Skeletal muscle tissue (tissue), 4 donors: ENCODE measurements around the gene LILRB5. TPM values are rescaled to one million over a fixed set of nuclear protein-coding genes. Genes with fewer than 3 reads are reported as not detected.
"Not testable (repeated sequence)": the region's sequence is repeated elsewhere in the genome, so short reads cannot be mapped to it uniquely, and the experiment has no call there.

Source experiments
- H3K27ac ChIP-seq: one replicate; pipeline ENCODE4 v1.7.0; 2013; ENCODE audit warnings: mild to moderate bottlenecking, low read depth, low read length, inconsistent platforms
- H3K27me3 ChIP-seq, 3 donors: one replicate each; pipeline ENCODE4 v1.7.0; 2013; ENCODE audit warnings: low read length in 3 of 3; ENCODE audit not compliant: control insufficient read depth in 3 of 3, insufficient read depth in 3 of 3
- H3K36me3 ChIP-seq, 3 donors: one replicate each; pipeline ENCODE4 v1.7.0; 2013; ENCODE audit warnings: low read length in 3 of 3; ENCODE audit not compliant: control insufficient read depth in 3 of 3, insufficient read depth in 3 of 3
- H3K4me1 ChIP-seq, 3 donors: one replicate each; pipeline ENCODE4 v1.7.0; 2013; ENCODE audit warnings: low read length in 3 of 3, mild to moderate bottlenecking in 3 of 3; ENCODE audit not compliant: control insufficient read depth in 3 of 3, insufficient read depth in 3 of 3
- H3K4me3 ChIP-seq, 3 donors: one replicate each; pipeline ENCODE4 v1.7.0; 2013; ENCODE audit warnings: low read length in 3 of 3
- H3K9ac ChIP-seq, 3 donors: one replicate each; pipeline ENCODE4 v1.7.0; 2013; ENCODE audit warnings: low read length in 3 of 3, mild to moderate bottlenecking in 3 of 3, moderate library complexity in 2 of 3, low read depth in 1 of 3
- H3K9me3 ChIP-seq, 3 donors: one replicate each; pipeline ENCODE4 v1.7.0; 2013; ENCODE audit warnings: low read length in 3 of 3; ENCODE audit not compliant: control insufficient read depth in 3 of 3
- total RNA-seq: library from RNA; depleted of rRNA; stranded (reverse); fragments of >200 nt; gene quantifications from one replicate; pipeline ENCODE4 v1.2.3, GENCODE V29; 2014
- donor health status: Osteomylitis.

The LILRB5 gene
- total RNA-seq, 1 donor from 2014 or later: 2.6 TPM

DNA sequence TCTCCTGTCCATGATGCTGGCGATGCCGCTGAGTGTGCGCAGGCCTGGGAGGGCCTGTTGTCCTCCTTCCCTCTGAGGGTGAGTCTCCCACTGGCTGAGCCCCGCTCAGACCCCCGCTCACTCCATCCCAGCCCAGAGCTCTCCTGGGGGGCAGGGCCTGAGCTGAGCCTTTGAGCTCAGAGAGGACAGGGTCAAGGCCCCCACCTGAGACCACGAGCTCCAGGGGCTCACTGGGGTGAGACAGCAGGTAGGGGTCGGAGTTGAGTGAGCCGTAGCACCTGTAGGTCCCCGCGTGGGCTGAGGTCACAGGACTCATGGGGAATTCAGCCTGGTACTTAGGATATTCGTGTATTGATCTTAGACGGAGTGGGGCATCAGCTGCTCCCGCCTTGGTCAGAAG is 21.0 kb upstream of the LILRB5 start:
- H3K27ac ChIP-seq, H3K9me3 ChIP-seq, H3K9ac ChIP-seq, H3K36me3 ChIP-seq, H3K4me1 ChIP-seq, H3K4me3 ChIP-seq: not testable (repeated sequence)
- peaks cover 6 to 28% (median 19%) of the 10 kb centered on the region in 3 donors for H3K27me3 ChIP-seq

DNA sequence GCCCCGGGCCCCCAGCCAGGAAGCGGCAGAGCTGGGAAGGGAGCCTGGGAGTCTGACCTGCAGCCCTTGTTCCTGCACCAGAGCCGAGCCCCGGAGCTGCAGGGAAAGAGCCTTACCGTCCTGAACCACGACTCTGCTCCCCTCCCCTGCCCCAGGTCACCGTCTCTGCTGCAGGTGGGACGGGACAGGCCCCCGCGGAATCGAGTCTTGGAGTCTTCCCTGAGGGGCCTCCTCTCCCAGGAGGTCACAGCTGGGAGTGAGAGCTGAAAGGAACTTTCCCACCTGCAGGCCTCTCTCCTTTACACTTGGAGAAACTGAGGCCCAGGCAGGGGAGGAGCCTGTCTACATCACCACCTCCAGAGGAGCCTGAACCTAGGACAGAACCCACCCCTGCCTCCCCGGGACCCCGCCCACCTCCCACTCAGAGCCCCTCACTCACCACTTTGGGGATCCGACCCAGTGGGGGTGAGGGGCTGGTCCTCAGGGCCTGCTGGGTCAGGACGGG is 20.1 kb upstream of the LILRB5 start:
- H3K4me3 ChIP-seq, H3K9ac ChIP-seq, H3K36me3 ChIP-seq, H3K27ac ChIP-seq, H3K9me3 ChIP-seq, H3K4me1 ChIP-seq: not testable (repeated sequence)
- H3K27me3 ChIP-seq: peaks cover 6 to 20% (median 10%) of the 10 kb centered on the region in 3 donors

DNA sequence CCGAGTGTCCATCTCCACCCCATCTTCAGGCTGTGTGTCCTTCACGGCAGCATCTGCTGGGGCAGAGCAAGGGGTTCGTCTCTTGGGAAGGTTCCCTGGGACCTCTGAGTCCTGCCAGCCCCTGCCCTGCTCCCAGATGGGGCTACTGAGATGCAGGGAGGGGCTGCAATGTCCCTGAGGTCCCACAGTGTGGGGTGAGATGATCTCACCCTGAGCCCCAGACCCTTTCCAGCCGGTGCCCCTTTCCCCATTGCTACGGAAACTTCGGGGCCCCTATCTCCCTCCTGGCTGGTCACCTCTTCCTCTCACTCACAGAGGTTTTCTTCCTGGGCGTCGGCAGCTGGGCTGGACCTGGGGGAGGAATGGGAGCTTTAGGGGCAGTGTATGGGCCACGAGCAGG is 18.9 kb upstream of the LILRB5 start:
- no peak overlapping the region for H3K9ac ChIP-seq
- peaks cover 6 to 10% (median 9%) of the 10 kb centered on the region in 3 donors for H3K27me3 ChIP-seq
- H3K4me3 ChIP-seq: no peak overlapping the region
- H3K4me1 ChIP-seq: no peaks in the 10 kb centered on the region
- H3K9me3 ChIP-seq: no peaks in the 10 kb centered on the region
- H3K36me3 ChIP-seq: no peaks in the 10 kb centered on the region
- no peak overlapping the region for H3K27ac ChIP-seq

DNA sequence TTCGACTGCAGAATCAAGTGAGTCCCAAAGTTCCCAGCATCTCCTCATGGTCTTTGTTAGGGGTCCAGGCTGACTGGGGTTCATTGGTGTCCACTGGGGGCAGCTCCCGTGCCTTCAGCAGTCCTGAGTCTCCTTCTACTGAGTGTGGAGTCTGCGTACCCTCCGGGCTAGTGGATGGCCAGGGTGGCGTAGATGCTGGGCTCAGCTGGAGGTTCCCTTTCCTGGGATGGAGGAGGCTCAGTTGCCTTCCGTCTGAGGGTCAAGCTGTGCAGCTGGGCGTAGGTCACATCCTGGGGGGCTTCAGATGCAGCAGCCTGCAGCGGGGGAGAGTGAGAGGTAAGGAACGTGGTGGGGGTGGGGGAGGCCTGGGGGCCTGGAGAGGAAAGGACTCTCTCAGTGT is 17.4 kb upstream of the LILRB5 start:
- not testable (repeated sequence) for H3K9ac ChIP-seq, H3K36me3 ChIP-seq, H3K4me1 ChIP-seq, H3K9me3 ChIP-seq, H3K27ac ChIP-seq, H3K4me3 ChIP-seq
- peaks cover 1 to 12% (median 1%) of the 10 kb centered on the region in 3 donors for H3K27me3 ChIP-seq

DNA sequence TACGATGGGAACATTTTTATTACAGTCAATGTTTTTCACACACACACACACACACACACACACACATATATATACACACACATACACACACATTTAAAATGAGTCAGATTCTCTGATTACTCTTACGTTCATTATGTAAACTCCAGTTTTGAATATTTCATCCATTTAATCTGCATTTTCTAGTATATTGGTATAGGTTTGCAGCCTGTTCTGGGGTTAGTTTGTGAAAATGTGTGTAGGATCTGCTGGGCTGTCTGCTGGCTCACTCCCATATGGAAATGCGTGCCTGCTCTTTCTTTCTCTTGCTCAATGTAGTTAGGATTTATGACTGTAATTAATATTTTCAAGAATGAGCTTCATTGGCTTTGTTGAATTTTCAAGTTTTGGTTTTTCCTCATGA is 16.7 kb upstream of the LILRB5 start:
- Histone ChIP-seq H3K36me3 (no peaks in the 10 kb centered on the region), H3K4me3 (no peak overlapping the region), H3K9ac (no peak overlapping the region), H3K4me1 (no peaks in the 10 kb centered on the region), H3K27me3 (peaks cover 0 to 6% (median 0%) of the 10 kb centered on the region in 3 donors), H3K27ac (no peak overlapping the region), H3K9me3 (no peaks in the 10 kb centered on the region)

DNA sequence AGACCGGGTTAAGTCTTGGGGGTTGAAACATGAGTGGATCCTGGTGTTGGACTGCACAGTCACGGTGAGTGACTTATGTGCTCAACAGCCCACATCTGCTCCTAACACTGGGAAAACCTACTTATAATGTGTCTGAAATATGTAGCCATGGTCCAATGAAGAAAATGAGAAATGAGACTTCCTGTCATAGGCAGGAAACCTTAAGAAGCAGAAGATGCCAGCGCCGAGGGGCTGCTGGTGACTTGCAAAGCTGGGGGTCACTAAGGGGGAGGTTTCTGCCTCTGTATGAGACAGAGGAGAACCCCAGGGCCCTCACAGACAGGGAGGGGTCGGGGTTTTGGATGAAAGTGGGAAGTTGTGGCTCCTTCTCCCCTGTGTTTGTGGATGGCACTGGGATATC is 15.1 kb upstream of the LILRB5 start:
- not testable (repeated sequence) for H3K36me3 ChIP-seq, H3K9me3 ChIP-seq, H3K4me1 ChIP-seq, H3K9ac ChIP-seq, H3K27ac ChIP-seq, H3K4me3 ChIP-seq, H3K27me3 ChIP-seq

DNA sequence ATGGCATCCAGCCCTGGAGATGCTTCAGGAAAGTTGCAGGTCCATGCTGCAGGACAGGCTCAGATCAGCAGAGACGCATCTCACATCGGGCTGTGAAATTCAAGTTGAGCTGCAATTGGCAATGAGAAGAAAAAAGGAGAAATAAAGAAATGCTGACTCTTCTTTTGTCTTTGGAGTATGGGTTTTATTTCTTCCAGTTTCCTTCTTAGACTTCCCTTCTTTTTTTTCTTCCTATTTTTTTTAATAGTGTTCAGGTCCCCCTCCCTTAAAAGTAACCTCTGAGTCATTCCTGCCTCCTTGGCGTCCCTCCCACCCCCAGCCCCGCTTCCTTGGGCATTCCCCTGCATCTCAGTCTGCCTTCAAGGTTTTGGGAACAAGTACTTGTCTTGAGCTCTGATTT is 14.5 kb upstream of the LILRB5 start:
- not testable (repeated sequence) for H3K9me3 ChIP-seq, H3K27ac ChIP-seq, H3K36me3 ChIP-seq, H3K27me3 ChIP-seq, H3K4me3 ChIP-seq, H3K9ac ChIP-seq, H3K4me1 ChIP-seq

DNA sequence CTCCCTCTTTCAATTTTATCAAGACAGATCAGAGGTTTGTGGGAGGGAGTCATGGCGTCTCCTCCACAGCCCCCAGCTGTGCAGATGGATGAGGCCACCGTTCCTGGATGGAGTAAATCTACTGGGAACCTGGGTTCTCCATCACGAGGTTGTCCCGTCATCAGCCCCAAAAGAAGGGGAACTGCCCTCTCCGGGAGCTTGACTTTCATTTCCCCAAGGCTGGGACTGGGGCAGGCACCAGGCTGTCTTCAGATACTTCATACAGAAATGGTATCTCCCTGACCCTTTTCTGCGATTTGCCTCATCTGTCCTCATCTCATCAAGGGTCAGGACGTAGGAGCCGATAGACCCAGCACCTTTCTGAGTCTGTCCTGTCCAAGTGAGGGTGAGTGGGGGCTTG is 14.0 kb upstream of the LILRB5 start:
- Histone ChIP-seq H3K27me3 (peaks cover 0 to 8% (median 0%) of the 10 kb centered on the region in 3 donors), H3K9me3 (no peaks in the 10 kb centered on the region), H3K9ac (no peak overlapping the region), H3K4me1 (no peaks in the 10 kb centered on the region), H3K4me3 (no peak overlapping the region), H3K27ac (no peak overlapping the region), H3K36me3 (no peaks in the 10 kb centered on the region)

DNA sequence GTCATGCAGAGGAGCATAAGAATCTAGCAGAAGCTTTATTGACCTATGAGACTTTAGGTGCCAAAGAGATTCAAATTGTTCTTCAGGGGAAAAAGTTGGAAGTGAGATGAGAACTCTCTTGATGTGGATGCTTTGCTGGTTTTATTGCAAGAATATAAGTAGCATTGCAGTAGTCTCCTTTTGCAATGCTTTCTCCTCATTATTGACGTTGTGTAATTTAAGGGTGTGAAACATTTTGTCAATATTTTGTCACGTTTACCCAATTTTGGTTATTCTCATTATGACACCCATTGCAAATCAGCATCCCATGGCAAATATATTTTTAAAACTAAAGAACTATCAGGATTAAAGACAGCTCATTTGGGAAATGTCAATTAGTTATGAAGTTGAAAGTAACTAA is 11.9 kb upstream of the LILRB5 start:
- H3K4me3 ChIP-seq: no peak overlapping the region
- H3K9ac ChIP-seq: no peak overlapping the region
- H3K9me3 ChIP-seq: no peaks in the 10 kb centered on the region
- no peak overlapping the region for H3K27ac ChIP-seq
- no peaks in the 10 kb centered on the region for H3K36me3 ChIP-seq
- H3K27me3 ChIP-seq: peaks cover 0 to 8% (median 0%) of the 10 kb centered on the region in 3 donors
- no peaks in the 10 kb centered on the region for H3K4me1 ChIP-seq

DNA sequence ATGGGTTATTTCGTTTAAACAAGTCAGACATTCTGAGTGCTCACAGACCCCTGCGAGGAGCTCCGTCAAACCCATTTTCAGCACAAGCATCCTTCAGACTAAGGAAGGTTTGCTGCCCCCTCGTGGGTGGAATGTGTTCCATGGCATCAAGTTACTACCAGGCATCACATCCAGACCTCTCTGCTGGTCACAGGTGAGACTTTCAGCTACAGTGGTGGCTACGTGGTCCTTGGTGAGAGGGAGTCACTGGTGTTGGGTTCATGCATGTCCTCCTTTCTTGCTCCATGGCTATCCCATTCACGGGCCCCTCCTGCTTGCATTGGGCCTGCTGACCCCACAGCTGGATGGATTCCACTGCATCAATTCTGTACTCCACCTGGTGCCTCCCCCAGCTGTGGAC is 9.1 kb upstream of the LILRB5 start:
- Histone ChIP-seq H3K4me3 (no peak overlapping the region), H3K9ac (no peak overlapping the region), H3K36me3 (no peaks in the 10 kb centered on the region), H3K9me3 (no peaks in the 10 kb centered on the region), H3K4me1 (no peaks in the 10 kb centered on the region), H3K27me3 (peaks cover 0 to 12% (median 0%) of the 10 kb centered on the region in 3 donors), H3K27ac (no peak overlapping the region)

DNA sequence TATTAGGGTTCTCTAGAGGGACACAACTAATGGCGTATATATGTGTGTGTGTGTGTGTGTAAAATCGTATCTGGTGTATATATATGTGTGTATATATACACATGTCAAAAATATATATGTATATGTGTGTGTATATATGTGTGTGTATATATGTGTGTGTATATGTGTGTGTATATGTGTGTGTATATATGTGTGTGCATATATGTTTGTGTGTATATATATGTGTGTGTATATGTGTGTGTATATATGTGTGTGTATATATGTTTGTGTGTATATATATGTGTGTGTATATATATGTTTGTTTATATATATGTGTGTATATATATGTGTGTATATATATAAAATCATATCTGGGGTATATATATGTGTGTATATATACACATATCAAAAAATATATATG is 5.4 kb upstream of the LILRB5 start:
- peaks cover 0 to 2% (median 0%) of the 10 kb centered on the region in 3 donors for H3K9me3 ChIP-seq
- H3K36me3 ChIP-seq: no peaks in the 10 kb centered on the region
- no peak overlapping the region for H3K4me3 ChIP-seq
- H3K4me1 ChIP-seq: no peaks in the 10 kb centered on the region
- H3K27ac ChIP-seq: no peak overlapping the region
- peaks cover 0 to 8% (median 4%) of the 10 kb centered on the region in 3 donors for H3K27me3 ChIP-seq
- H3K9ac ChIP-seq: no peak overlapping the region
